CD1c-positive myeloid dendritic cell (primary cell): ENCODE results near the gene ARHGAP26.
"Not testable (repeated sequence)": the region's sequence is repeated elsewhere in the genome, so short reads cannot be mapped to it uniquely, and the experiment has no call there.

Source experiments
- DNase-seq: peaks from one replicate; pipeline ENCODE4 v3.0.0-alpha.2; 2016; ENCODE audit errors: extremely low spot score

ARHGAP26 gene

GRCh38 chr5:142981886-142982820 lies 212.0 kb downstream of the ARHGAP26 start:
- DNase-seq, result no peak

- no peak for DNase-seq
Observed at GRCh38 chr5:142982821-142983200, 212.6 kb downstream of the ARHGAP26 start.

- no peak for DNase-seq
Observed at GRCh38 chr5:142984011-142984410, 213.8 kb downstream of the ARHGAP26 start.

GRCh38 chr5:142984525-142984924 lies 214.3 kb downstream of the ARHGAP26 start:
- DNase-seq, result no peak

- not testable (repeated sequence) for DNase-seq
Observed at GRCh38 chr5:142989270-142989669, 219.1 kb downstream of the ARHGAP26 start.

GRCh38 chr5:142990073-142990472 lies 219.9 kb downstream of the ARHGAP26 start:
- DNase-seq, result not testable (repeated sequence)

GRCh38 chr5:142994218-142994617 lies 224.0 kb downstream of the ARHGAP26 start:
- DNase-seq, result peak; percentile 52

GRCh38 chr5:142995621-142996020 lies 225.4 kb downstream of the ARHGAP26 start:
- DNase-seq, result not testable (repeated sequence)

- no peak for DNase-seq
Observed at GRCh38 chr5:142997591-142997990, 227.4 kb downstream of the ARHGAP26 start.

GRCh38 chr5:142998316-142999020 lies 228.3 kb downstream of the ARHGAP26 start:
- no peak for DNase-seq

- not testable (repeated sequence) for DNase-seq
Observed at GRCh38 chr5:143000551-143000950, 230.4 kb downstream of the ARHGAP26 start.

GRCh38 chr5:143001764-143002351 lies 231.7 kb downstream of the ARHGAP26 start:
- peak; percentile 62 for DNase-seq

- DNase-seq, result peak; percentile 95
Observed at GRCh38 chr5:143002459-143003327, 232.5 kb downstream of the ARHGAP26 start.

GRCh38 chr5:143003328-143003636 lies 233.1 kb downstream of the ARHGAP26 start:
- no peak for DNase-seq

- peak; percentile 53 for DNase-seq
Observed at GRCh38 chr5:143004361-143005145, 234.4 kb downstream of the ARHGAP26 start.

- peak; percentile 33 for DNase-seq
Observed at GRCh38 chr5:143006501-143006900, 236.3 kb downstream of the ARHGAP26 start.

- no peak for DNase-seq
Observed at GRCh38 chr5:143008032-143008431, 237.9 kb downstream of the ARHGAP26 start.

- DNase-seq, result peak; percentile 93
Observed at GRCh38 chr5:143008809-143009521, 238.8 kb downstream of the ARHGAP26 start.

- DNase-seq, result no peak
Observed at GRCh38 chr5:143010351-143010750, 240.2 kb downstream of the ARHGAP26 start.

- DNase-seq, result peak; percentile 32
Observed at GRCh38 chr5:143011585-143011984, 241.4 kb downstream of the ARHGAP26 start.
